Choroid plexus epithelial cell (primary cell): Measurements from ENCODE around the gene CAD.

Source experiments
- DNase-seq: peaks from one replicate; pipeline ENCODE4 v3.0.0-alpha.2; 2010; ENCODE audit warnings: low read depth
- H3K4me3 ChIP-seq: 2 replicates; pipeline ENCODE4 v1.5.1; 2011; ENCODE audit warnings: low read depth, mild to moderate bottlenecking, control low read depth, low read length, moderate library complexity
- CTCF ChIP-seq: conservative IDR thresholded peaks from 2 replicates; pipeline ENCODE4 v1.5.1; 2011; ENCODE audit warnings: low read depth, mild to moderate bottlenecking, control low read depth, inconsistent platforms, low read length, moderate library complexity

Gene CAD

GRCh38 chr2:27291865-27292264, 74.7 kb downstream of the CAD start:
- DNase-seq, result no peak
- H3K4me3 ChIP-seq, result no peak overlapping the region
- TF ChIP-seq CTCF, result no peak
